SK-N-DZ (cell line): ENCODE data around the gene HYAL2.
A peak's percentile ranks its signal among the peaks of the same experiment; 100 is the strongest.
"Not testable (repeated sequence)": the region's sequence is repeated elsewhere in the genome, so short reads cannot be mapped to it uniquely, and the experiment has no call there.

ENCODE experiments used
- DNase-seq: peaks from one replicate; pipeline ENCODE4 v3.0.0-alpha.2; 2015; ENCODE audit warnings: low spot score

The HYAL2 gene

DNA sequence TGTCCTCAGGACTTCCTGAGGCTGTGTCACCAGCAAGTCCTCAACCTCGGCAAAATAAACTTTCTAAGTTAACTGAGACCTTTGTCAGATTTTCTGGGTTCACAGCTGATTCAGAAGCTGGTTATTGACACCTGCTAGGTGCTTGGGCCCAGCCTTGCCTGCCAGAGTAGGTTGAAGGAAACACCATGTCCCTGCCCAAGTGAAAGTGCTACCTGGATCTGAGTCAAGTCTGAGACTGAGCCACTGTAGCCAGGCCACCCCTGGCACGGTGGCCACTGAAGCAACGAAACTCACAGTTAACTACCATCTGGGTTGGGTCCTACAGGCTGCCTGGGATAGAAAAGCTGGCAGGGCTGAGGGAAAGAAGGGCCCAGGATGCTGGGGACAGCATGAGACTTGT, 8.2 kb downstream of the HYAL2 start:
- DNase-seq: no peak

DNA sequence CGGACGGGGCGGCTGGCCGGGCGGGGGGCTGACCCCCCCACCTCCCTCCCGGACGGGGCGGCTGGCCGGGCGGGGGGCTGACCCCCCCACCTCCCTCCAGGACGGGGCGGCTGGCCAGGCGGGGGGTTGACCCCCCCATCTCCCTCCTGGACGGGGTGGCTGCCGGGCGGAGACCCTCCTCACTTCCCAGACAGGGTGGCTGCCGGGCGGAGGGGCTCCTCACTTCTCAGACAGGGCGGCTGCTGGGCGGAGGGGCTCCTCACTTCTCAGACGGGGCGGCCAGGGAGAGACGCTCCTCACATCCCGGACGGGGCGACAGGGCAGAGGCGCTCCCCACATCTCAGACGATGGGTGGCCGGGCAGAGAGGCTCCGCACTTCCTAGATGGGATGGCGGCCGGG, 10.5 kb downstream of the HYAL2 start:
- DNase-seq: not testable (repeated sequence)

DNA sequence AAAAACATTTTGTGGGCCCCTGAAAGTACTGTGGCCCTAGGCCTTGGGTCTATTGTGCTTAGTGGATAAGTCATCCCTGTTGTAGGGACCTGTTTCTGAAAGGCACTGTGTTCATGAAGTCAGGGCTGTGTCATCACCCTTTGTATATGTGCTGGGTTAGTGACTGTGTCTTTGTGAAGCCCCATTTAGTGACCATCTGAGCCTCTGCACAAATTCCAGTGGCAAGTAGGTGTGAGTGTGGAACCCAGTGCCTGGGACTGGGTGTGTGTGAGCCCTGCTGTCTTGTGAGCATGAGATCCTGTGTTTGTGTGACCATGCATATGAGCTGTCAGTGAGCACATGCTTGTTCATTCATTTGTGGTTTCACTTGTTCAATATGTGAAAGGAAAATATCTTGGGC, 17.9 kb downstream of the HYAL2 start:
- DNase-seq: no peak

DNA sequence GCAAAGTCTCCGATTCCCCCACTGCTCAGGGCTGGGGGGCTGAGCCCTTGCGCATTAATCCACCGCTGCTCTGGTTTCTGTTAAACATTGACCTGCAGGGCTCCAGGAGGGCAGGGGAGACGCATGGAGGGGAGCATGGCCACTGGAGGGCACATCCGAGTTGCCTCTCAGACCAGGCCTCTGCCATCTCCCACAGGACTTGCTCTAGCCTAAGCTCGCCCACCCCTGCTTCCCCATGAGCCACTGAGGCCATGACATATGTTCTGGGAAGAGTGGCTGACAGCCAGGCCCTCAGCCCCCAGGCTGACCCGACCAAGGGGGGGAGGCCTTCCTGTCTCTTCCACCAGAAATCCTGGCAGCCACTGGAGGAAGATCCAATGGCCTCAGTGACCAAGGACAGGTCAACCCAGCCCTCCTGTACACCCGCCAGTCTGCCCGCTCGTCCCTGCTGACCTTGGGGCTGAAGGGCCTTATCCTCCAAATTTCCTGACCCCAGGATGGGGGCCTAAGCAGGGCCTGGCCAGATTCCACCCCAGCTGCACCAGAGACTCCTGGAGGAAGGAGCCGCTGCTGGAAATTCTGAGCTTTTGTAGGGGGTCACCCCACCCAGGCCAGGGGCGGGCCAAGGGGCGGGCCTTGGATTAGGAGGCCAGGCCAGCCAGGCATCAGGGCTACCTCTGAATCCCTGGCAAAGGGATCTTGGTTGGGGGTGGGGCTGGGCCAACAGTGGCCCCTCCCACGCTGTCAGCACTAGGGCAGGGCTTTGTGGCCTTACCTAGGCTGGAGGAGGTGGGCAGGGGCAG, 19.3 kb downstream of the HYAL2 start, which contains the start of gene HYAL1:
Gene HYAL1, minus strand, starts transcription at position 562 of the 803 bp plus-strand sequence. CDS start 618 bp downstream, outside the sequence.
- DNase-seq: peak; percentile 71

DNA sequence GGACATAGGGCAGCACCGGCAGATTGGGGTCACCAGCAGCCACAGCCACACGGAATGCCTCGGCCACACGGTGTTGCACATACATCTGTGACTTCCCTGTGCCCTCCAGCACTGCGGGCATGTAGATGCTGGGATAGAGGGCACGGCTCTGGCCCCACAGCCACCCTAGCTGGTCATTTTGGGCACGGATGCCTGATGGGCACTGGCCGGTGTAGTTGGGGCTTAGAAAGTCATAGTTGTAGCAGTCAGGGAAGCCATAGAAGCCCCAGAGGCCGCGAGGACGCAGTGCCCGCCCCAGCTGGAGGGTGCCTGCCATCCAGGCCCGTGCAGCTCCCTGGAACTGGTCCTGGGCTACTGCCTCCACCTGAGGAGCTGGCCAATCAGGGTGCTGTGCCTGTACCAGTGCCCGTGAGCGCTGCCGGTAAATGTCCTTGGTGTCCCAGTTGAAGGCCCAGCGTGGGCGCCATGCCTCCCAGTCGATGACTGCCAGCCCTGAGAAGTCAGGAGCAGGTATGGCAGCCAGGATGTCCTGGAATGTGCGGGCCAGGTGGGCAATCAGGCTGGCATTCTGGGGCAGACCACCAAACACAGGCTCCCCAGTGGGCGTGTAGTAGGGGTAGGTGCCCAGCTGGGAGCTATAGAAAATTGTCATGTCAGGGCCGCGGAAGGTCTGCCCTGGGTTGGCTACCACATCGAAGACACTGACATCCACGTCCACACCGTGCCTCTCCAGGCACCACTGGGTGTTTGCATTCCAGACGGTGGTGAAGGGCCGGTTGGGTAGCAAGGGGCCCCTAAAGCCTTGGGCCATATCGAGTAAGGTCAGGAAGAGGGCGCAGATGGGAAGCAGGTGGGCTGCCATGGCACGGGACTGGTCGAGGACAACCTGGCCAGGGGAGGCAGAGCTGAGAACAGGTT, 20.2 kb downstream of the HYAL2 start:
- DNase-seq: no peak

DNA sequence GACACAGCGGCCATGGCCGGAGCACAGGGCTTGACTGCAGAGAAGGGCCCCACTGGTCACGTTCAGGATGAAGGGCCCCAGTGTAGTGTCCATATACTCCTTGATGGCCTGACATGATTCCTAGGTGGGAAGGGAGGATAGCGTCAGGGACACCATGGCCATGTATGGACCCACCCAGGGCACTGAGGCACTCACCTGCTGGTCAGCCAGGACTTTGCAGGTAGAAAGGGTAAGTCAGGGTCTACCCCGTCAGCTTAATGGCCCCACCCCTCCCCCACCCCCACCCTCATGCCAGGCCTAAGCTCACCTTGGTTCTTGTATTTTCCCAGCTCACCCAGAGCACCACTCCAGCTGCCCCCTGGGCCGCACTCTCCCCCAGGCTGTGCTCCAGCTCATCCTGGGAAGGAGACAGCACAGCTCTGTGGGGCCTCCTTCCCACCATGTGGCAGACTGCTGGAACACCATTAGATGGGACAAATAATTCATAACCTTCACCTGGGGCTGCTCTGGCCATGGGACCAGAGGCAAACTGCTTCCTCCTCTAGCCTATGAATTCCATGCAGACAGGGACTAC, 21.8 kb downstream of the HYAL2 start:
- DNase-seq: no peak

DNA sequence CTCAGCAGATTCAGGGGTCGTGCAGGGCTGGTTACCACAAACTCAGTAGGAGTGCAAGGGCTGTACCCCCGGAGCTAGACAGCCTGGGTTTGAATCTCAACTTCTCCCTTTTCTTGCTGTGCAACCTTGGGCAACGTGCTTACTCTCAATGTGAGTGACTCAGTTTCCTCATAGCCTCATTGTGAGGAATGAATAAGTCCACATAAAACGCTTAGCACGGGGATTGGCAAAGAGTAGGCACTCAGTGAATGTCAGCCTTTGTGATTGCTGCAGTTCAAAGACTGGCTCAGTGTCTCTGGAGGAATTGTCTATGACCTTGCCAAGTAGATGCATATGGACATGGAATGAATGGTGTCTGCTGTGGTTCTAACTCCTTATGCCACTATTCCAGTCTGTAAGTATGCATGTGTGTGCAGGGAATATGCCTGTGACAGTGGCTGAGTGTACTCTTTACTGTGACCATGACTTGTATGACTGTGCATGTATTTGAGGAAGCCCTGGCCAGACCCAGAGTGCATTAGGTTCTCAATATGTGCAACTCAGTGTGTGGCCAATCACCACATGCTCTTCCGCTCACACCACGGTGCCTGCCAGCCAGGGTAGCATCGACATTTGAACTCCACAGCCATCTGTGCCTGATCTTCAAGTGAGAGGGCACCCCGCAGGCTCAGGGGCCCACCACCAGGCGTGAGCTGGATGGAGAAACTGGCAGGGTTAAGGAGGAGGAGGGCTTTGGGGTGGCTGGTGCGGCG, 22.4 kb downstream of the HYAL2 start:
- no peak for DNase-seq

DNA sequence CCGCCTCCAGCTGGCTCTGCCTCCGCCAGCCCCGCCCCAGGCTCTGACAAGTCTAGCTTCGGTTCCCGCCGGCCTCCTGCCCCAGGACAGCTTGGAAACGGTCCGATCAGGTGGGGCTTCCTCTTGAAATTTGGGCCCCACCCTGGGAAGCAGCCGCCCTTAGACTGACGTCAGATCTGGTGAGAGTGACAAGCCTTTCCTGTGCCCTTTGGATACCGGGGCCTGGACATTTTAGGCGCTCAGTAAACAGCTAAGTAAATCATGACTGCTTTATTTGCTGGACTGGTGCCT, 23.0 kb downstream of the HYAL2 start:
- no peak for DNase-seq

DNA sequence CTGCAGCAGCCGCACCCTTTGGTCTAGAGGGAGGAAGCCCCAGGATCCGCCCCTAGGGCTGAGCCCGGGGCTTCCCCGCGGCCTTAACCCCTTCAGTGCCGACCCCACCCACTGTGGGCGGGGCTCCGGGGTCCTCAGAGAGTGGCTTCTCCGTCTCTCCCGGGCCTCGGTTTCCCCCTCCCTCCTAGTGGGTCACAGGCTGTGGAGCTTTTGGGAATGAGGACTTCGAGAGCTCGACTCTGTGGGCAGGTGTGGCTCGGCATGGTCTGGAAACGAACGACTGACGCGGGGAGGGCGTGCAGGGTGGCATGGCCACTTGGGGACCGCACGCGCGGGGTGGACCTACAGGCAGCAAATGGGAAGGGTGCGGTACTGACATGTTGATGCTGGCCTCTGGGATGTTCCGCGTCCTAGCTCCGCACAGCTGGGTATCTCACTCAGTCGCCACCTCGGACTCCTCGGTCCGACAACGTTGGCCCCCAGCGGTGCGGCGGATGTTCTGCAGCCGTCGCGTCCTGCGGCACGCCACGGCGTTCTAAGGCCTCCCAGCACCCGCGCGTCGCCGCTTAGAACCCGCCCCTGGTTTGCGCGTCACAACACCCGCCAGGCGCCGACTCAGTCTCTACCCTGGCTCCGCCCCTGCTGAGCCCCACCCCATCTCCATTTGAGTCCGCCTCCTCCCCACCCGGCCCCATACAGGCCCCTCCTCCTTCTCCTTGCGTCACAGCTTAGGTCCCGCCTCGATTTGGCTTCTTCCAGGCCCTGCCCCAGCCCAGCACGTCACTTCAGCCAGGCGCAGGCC, 23.5 kb downstream of the HYAL2 start, which contains the start of the genes HYAL3 and NAA80:
Gene HYAL3, minus strand, starts transcription at position 570 of the 802 bp plus-strand sequence. CDS start 3,803 bp downstream, outside the sequence.
Gene NAA80, minus strand, starts transcription at position 570 of the 802 bp plus-strand sequence. CDS start 1,942 bp downstream, outside the sequence.
- DNase-seq: peak; percentile 97

DNA sequence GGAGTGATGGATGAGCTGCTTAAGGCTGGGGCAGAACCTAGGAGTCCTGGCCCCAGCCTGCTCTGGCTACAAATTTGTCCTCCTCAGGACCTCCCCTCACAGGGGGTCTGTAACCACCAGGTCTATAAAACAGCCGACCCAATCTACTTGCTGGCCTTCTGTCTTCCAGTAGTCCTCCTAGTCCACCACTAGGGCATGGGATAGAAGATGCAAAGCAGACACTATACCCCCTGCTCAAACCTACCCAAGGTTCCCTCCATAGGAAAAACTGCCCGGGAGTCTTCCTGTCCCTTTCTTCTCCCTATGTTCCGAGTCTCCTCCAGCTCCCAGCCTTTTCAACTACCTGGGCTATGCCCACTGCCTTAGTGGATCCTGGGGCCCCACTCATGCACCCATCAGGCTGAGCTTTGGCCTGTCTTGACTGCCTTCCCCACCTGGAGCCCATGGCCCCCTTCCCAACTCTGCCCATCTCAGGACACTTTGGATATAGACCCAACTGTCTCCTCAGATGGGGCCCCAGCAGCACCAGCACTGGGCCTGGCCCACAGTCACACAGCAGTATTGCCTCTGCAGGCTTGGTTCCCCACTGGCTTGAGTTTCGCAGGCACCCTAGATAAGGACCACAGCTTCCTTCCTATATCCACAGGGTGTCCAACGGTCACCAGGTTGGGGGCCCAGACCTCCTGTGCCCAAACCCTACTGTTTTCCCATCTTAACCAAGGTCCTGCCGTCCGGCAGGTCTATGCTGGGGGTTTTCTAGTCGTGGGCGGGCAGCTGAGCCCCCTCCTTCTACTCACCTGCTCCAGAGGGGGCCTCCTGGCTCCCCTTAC, 24.4 kb downstream of the HYAL2 start:
- DNase-seq: no peak

DNA sequence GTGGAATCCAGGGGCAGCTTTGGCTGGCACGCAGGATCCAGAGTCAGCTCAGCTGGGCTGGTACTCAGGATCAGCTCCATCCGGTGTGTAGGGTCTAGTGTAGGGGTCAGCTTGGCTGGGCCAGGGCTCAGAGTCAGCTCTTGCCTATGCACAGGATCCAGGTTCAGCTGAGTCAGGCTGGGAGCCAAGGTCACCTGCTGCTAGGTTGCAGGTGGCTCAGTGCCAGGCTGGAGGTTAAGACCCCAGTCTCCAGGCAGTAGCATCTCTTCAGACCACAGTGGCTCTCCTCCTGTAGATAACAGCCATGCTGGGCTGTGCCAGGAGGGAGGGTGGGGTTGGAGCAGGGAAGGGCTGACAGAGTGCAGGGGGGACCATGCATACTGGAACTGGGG, 25.2 kb downstream of the HYAL2 start:
- no peak for DNase-seq

DNA sequence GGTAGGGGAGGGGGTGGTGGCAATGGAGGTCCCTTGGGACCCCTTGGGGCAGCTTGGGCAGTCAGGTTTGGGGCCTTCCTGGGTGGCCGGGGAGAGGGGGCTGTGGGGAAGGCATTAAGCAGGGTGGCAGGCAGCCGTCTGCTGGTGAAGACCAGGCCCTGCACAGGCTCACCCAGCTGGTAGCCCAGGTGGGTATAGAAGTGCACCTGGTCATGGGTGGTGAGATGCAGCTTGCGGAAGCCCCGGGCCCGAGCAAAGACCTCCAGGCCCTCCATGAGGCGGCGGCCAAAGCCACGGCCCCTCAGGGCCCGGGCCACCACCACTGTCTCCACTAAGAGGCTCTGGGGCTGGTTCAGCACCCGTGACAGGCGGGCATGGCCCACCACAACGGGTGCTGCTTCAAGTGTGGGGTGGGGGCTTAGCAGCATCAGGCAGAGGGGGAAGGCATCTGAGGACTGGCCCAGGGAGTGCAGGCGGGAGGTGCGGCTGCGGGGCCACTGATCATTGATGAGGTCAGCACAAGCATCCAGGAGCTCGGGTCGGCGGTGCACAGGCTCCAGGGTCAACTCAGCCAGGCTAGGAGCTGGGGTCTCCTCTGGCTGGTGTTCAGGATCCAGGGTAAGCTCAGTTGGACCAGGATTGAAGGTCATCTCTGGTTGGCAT, 25.7 kb downstream of the HYAL2 start:
- DNase-seq: no peak

DNA sequence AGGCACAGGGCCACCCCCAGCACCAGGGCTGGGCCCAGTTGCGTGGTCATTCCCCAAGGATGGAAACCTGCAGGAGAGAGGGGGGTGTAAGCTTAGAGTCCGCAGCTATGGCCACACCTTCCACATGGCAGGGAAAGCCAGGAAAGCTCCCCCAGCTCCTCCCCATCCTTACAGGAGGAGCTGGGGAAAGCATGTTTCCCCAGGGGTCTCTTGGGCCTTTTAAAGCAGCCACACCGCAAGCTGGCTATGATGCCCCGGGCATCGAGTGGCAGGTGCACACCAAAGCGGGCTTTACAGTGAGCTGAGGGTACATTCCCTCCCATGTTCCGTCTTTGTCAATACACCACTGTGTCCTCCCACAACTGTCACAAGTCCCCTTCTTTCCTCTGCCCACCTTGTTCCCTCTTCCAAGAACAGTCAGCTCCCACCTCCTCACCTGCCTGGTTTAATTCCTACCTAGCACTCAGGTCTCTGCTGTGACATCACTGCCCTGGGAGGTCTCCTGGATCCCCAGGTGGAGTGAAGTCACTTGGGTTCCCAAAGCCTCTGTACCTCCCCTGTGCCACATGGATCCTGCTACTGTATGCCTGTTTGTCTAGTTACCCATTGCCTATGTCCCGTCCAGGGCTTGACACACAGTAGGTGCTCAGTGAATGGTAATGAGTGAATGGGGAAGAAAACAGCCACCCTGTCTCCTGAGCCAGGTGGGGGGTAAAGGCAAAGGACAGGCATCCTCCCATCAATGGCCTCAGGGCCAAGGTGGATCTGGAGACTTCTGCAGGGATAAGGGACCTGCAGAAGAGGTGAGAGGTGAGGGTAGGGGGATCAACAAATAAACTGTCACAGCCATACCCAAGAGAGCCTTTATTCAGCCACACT, 26.8 kb downstream of the HYAL2 start:
- no peak for DNase-seq

DNA sequence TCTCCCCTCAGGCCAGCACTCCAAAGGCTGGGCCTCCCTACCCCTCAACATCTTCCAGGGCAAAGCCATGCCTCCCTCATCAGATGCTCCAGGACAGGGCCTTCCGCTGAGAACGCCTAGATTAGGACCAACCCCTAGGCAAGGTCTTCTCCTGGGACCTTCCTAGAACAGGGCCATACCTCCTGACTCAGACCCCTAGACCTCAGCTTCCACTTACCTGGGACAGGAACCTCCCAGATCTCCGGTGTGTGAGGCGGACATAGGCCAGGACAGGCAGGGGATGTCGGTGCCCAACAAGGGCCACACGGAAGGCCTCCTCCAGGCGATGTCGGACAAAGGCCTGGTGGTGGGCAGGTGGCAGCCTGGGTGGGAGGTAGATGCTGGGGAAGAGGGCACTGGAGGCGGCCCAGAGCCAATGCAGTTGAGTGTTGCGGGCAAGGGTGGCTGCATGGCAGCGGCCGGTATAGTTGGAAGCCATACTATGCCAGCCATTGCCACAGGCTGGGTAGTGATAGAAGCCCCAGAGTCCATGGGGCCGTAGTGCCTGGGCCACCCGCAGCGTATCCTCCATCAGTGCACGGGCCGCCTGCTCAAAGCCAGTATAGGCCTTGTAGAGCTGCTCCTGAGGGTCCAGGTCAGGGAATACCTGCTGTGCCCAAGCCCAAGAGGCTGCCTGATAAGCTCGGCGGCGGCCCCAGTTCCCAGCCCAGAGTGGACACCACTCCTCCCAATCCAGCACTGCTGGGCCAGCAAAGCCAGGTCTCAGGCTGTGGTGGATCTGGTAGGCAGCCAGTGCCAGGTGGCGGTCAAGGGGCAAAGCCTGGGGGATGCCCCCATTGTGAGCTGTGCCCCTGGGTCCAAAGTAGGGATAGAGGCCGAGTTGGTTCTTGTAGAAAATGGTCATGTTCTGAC, 27.8 kb downstream of the HYAL2 start:
- DNase-seq: no peak

DNA sequence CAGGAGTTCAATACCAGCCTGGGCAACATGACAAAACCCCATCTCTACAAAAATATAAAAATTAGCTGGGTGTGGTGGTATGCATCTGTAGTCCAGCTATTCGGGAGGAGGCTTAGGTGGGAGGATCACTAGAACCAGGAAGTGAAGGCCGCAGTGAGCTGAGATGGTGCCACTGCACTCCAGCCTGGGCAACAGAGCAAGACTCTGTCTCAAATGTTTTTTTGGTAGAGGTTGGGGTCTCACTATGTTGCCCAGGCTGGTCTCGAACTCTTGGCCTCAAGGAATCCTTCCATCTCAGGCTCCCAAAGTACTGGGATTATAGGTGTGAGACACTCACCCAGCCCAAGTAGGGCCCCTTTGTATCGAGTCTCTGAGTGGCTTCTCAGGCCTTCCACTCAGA, 28.5 kb downstream of the HYAL2 start:
- DNase-seq: no peak

DNA sequence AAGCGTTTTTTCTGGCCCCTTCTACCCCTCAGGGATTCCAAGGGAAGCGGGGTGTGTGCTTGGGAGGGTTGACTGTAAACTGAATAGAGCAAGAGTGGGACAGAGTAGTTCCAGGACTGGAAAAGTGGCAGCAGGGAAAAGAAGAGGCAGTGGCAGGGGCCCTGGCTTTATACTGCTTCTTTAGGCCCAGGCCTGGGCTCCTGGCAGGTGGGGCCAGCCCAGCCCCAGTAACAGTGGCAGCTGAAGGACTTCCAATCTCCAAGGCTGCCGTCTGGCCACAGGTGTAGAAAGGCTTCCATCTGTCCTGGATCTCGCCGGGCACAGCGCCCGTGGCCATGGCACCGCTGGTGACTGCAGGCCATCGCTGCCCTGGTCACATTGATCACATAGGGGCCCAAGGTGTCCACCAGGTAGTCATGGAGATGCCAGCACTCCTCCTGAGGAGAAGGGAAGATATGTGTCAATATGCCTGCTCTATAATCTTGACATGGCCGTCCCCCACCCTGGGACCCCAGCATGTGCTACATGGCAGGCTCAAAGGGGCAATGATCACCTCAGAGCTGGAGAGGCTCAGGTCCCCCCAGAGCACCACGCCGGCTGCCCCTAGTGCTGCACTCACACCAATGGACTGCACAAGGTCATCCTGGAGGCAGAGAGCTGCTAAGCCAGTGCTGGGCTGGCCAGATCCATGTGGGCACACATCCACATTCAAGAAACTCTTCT, 29.3 kb downstream of the HYAL2 start:
- DNase-seq: no peak
